Tibial artery (tissue), 4 donors: ENCODE results near the gene TAAR8.
"Not testable (repeated sequence)": the region's sequence is repeated elsewhere in the genome, so short reads cannot be mapped to it uniquely, and the experiment has no call there.

ENCODE experiments used
- DNase-seq, 2 donors: peaks; one replicate each; pipeline ENCODE4 v3.0.0-alpha.2; 2019
- H3K27ac ChIP-seq, 2 donors: fragments of 200-600 bp; sonication (generic) in 1 of 2; 1 replicate in 1 of 2; 2 replicates in 1 of 2; pipeline ENCODE4 v1.5.1; 2018 to 2019; ENCODE audit warnings: mild to moderate bottlenecking in 1 of 2
- H3K27me3 ChIP-seq, 2 donors: fragments of 200-600 bp; sonication (generic) in 1 of 2; one replicate each; pipeline versions ENCODE4 v1.5.1 to v1.6.0; 2016 to 2019
- H3K36me3 ChIP-seq, 3 donors: fragments of 200-600 bp; sonication (generic) in 2 of 3; one replicate each; pipeline ENCODE4 v1.5.1; 2016 to 2019; ENCODE audit warnings: mild to moderate bottlenecking in 2 of 3
- H3K4me1 ChIP-seq, 4 donors: fragments of 200-600 bp; sonication (generic) in 2 of 4; 1 replicate in 3 of 4; 2 replicates in 1 of 4; pipeline ENCODE4 v1.5.1; 2016 to 2019
- H3K4me3 ChIP-seq, 2 donors: fragments of 200-600 bp; sonication (generic) in 1 of 2; 1 replicate in 1 of 2; 2 replicates in 1 of 2; pipeline ENCODE4 v1.5.1; 2018 to 2019; ENCODE audit warnings: mild to moderate bottlenecking in 2 of 2
- H3K9me3 ChIP-seq, 3 donors: fragments of 200-600 bp; sonication (generic) in 1 of 3; one replicate each; pipeline ENCODE4 v1.5.1; 2016 to 2019
- intact Hi-C: fragments of 100-400 bp; cut with DNase I; formaldehyde crosslinking; loops from one replicate; pipeline ENCODE4 v1.15.0; 2023; ENCODE audit warnings: low total_unique reads
- TF ChIP-seq, protein P1 (sequence below), 2 experiments: fragments of 200-600 bp in 1 of 2; fragments of 450-650 bp in 1 of 2; IDR thresholded peaks; one replicate each; pipeline ENCODE4 v1.5.1; 2017 to 2019; ENCODE audit warnings: antibody characterized with exemption in 2 of 2, mild to moderate bottlenecking in 1 of 2, moderate library complexity in 1 of 2

The TAAR8 gene

GRCh38 chr6:132590362-132590761, 37.9 kb downstream of the TAAR8 start:
- no peak overlapping the region for H3K27ac ChIP-seq
- H3K4me3 ChIP-seq, result no peak overlapping the region
- H3K4me1 ChIP-seq, result no peaks in the 10 kb centered on the region
- DNase-seq, result no peak
- no peaks in the 10 kb centered on the region for H3K36me3 ChIP-seq
- H3K9me3 ChIP-seq, result no peaks in the 10 kb centered on the region
- no peaks in the 10 kb centered on the region for H3K27me3 ChIP-seq
- TF ChIP-seq, protein P1, sequence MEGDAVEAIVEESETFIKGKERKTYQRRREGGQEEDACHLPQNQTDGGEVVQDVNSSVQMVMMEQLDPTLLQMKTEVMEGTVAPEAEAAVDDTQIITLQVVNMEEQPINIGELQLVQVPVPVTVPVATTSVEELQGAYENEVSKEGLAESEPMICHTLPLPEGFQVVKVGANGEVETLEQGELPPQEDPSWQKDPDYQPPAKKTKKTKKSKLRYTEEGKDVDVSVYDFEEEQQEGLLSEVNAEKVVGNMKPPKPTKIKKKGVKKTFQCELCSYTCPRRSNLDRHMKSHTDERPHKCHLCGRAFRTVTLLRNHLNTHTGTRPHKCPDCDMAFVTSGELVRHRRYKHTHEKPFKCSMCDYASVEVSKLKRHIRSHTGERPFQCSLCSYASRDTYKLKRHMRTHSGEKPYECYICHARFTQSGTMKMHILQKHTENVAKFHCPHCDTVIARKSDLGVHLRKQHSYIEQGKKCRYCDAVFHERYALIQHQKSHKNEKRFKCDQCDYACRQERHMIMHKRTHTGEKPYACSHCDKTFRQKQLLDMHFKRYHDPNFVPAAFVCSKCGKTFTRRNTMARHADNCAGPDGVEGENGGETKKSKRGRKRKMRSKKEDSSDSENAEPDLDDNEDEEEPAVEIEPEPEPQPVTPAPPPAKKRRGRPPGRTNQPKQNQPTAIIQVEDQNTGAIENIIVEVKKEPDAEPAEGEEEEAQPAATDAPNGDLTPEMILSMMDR (IDR thresholded peaks at IDR 0.05), result no peak
- intact Hi-C loops, result no loop called here

DNA sequence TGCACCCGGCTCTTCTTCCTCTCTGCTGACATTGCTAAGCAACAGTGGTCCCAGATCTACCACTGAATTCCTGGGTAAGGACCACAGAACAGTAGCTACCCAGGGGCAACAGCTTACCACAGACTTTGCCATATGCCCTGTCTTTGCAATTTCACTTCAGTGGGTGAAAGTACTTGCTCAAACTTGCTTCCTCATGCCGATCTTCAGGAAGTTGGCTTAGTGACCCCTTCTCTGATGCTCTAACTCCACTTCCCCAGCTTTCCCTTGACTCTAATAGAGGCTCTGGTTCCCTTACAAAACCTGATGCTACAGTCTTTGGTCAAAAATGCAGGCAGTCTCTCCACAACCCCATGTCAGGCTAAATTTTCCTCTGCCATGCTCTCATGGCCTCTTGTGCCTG, 40.4 kb downstream of the TAAR8 start:
- intact Hi-C loops, result no loop called here
- Histone ChIP-seq H3K36me3 (no peaks in the 10 kb centered on the region), H3K27me3 (no peaks in the 10 kb centered on the region), H3K27ac (no peak overlapping the region), H3K4me3 (no peak overlapping the region), H3K4me1 (no peaks in the 10 kb centered on the region), H3K9me3 (no peaks in the 10 kb centered on the region)
- DNase-seq, result no peak
- TF ChIP-seq, protein P1 (IDR thresholded peaks at IDR 0.05), result no peak

DNA sequence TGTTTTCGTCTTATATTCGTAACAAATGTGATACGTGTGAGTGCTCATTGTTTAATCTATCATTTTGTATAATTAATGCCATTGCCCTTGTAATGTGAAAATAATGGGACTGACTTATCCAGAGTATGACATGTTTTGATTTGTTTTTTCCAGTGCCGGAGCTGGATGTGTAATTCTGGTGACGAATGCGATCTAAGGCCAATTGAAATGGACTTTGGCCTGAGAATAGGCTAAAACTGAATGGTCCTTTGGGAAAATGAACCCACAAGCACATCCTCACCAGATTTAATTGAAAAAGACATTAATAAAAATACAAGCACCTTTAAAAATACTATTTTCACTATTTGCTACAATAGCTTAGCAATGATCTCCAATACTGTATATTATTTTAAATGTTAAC, 43.7 kb downstream of the TAAR8 start:
- no peak overlapping the region for H3K27ac ChIP-seq
- DNase-seq, result no peak
- intact Hi-C loops, result no loop called here
- no peaks in the 10 kb centered on the region for H3K36me3 ChIP-seq
- H3K4me3 ChIP-seq, result no peak overlapping the region
- H3K27me3 ChIP-seq, result no peaks in the 10 kb centered on the region
- TF ChIP-seq, protein P1 (IDR thresholded peaks at IDR 0.05), result no peak
- H3K9me3 ChIP-seq, result no peaks in the 10 kb centered on the region
- H3K4me1 ChIP-seq, result no peaks in the 10 kb centered on the region

- DNase-seq, result no peak
- H3K36me3 ChIP-seq, result no peaks in the 10 kb centered on the region
- H3K27me3 ChIP-seq, result no peaks in the 10 kb centered on the region
- no peak overlapping the region for H3K4me3 ChIP-seq
- TF ChIP-seq, protein P1 (IDR thresholded peaks at IDR 0.05), result no peak
- intact Hi-C loops, result no loop called here
- no peak overlapping the region for H3K27ac ChIP-seq
- H3K4me1 ChIP-seq, result no peaks in the 10 kb centered on the region
- H3K9me3 ChIP-seq, result no peaks in the 10 kb centered on the region
These were observed 46.0 kb downstream of the TAAR8 start for GRCh38 chr6:132598473-132598872.

DNA sequence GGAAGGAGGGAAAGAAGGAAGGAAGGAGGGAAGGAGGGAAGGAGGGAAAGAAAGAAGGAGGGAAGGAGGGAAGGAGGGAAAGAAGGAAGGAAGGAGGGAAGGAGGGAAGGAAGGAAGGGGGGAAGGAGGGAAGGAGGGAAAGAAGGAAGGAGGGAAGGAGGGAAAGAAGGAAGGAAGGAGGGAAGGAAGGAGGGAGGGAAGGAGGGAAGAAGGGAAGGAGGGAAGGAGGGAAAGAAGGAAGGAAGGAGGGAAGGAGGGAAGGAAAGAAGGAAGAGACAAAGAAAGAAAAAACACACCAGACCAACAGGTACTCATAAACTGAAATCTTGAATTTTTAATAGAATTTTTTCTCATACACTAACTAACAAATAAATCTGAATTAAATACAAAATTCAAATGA, 48.4 kb downstream of the TAAR8 start:
- H3K4me1 ChIP-seq, intact Hi-C loops, H3K36me3 ChIP-seq, DNase-seq, H3K27me3 ChIP-seq, H3K9me3 ChIP-seq, H3K27ac ChIP-seq, H3K4me3 ChIP-seq: not testable (repeated sequence)
